Suprapubic skin (tissue), 4 donors: ENCODE data around the gene LAMTOR2. TPM values are rescaled to one million over a fixed set of nuclear protein-coding genes. Genes with fewer than 3 reads are reported as not detected.
"Not testable (repeated sequence)": the region's sequence is repeated elsewhere in the genome, so short reads cannot be mapped to it uniquely, and the experiment has no call there.

Experiments used
- DNase-seq, 2 donors: peaks; one replicate each; pipeline ENCODE4 v3.0.0-alpha.2; 2019; ENCODE audit warnings: low spot score in 2 of 2
- H3K27ac ChIP-seq: fragments of 200-600 bp; sonication (generic); one replicate; pipeline ENCODE4 v1.5.1; 2019
- H3K27me3 ChIP-seq: fragments of 200-600 bp; sonication (generic); one replicate; pipeline ENCODE4 v1.5.1; 2019
- H3K36me3 ChIP-seq: fragments of 200-600 bp; sonication (generic); one replicate; pipeline ENCODE4 v1.5.1; 2019
- H3K4me1 ChIP-seq: fragments of 200-600 bp; sonication (generic); one replicate; pipeline ENCODE4 v1.5.1; 2019
- H3K4me3 ChIP-seq: fragments of 200-600 bp; sonication (generic); one replicate; pipeline ENCODE4 v1.5.1; 2019; ENCODE audit warnings: mild to moderate bottlenecking
- H3K9me3 ChIP-seq: fragments of 200-600 bp; sonication (generic); one replicate; pipeline ENCODE4 v1.5.1; 2019
- EP300 ChIP-seq: sonication (generic); formaldehyde crosslinking; IDR thresholded peaks from one replicate; pipeline ENCODE4 v1.6.1; 2017; ENCODE audit warnings: antibody characterized with exemption
- POLR2A ChIP-seq, 2 donors: fragments of 450-650 bp; IDR thresholded peaks; one replicate each; pipeline ENCODE4 v1.6.1; 2017; ENCODE audit warnings: antibody characterized with exemption in 2 of 2, mild to moderate bottlenecking in 2 of 2, moderate library complexity in 2 of 2
- POLR2AphosphoS5 ChIP-seq, 3 donors: sonication (generic); formaldehyde crosslinking; IDR thresholded peaks; one replicate each; pipeline ENCODE4 v1.6.1; 2017; ENCODE audit warnings: antibody characterized with exemption in 3 of 3
- WGBS: methylation state at CpG from one replicate; pipeline ENCODE4 v1.1.5; 2018; 5-methylcytosine and 5-hydroxymethylcytosine counted together
- total RNA-seq, 4 donors: library from RNA; depleted of rRNA; stranded (reverse); fragments of >200 nt; gene quantifications; one replicate each; pipeline ENCODE4 v1.1.0, GENCODE V29; 2016
- TF ChIP-seq, protein P1 (sequence below), 2 donors: fragments of 200-600 bp in 1 of 2; fragments of 450-650 bp in 1 of 2; sonication (generic) in 1 of 2; IDR thresholded peaks; one replicate each; pipeline ENCODE4 v1.5.1; 2016 to 2019; ENCODE audit warnings: antibody characterized with exemption in 2 of 2, mild to moderate bottlenecking in 1 of 2, moderate library complexity in 1 of 2

Gene LAMTOR2
- total RNA-seq, 4 donors from 2014 or later, result 27.3 to 66.6 (median 57.7) TPM

DNA sequence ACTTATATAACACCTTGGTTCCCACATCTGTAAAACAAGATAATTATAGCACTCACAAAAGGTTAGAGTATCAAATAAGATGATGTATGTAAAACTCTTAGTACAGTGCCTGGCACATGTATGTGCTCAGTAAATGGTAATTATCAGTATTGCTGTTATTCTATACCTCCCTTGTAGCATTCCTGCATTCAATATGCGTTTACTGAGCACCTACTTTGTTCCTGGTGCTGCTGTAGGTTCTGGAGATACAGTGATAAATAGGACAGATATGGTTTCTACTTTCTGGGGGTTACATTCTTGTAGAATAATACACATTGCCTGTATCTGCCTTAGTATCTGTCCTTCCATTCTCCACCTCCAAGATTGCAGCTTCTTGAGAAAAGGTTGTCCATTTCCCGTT is 32.6 kb upstream of the LAMTOR2 start:
- Histone ChIP-seq H3K4me1 (peaks cover 12% of the 10 kb centered on the region), H3K4me3 (no peak overlapping the region), H3K27me3 (no peaks in the 10 kb centered on the region), H3K27ac (no peak overlapping the region), H3K36me3 (peaks cover 17% of the 10 kb centered on the region), H3K9me3 (no peaks in the 10 kb centered on the region)
- 70% methylated on average over 2 of the region's 2 CpGs for WGBS
- DNase-seq, result no peak
- TF ChIP-seq POLR2AphosphoS5 (IDR thresholded peaks at IDR 0.05) (no peak), POLR2A (IDR thresholded peaks at IDR 0.05) (no peak), EP300 (no peak)
- TF ChIP-seq, protein P1, sequence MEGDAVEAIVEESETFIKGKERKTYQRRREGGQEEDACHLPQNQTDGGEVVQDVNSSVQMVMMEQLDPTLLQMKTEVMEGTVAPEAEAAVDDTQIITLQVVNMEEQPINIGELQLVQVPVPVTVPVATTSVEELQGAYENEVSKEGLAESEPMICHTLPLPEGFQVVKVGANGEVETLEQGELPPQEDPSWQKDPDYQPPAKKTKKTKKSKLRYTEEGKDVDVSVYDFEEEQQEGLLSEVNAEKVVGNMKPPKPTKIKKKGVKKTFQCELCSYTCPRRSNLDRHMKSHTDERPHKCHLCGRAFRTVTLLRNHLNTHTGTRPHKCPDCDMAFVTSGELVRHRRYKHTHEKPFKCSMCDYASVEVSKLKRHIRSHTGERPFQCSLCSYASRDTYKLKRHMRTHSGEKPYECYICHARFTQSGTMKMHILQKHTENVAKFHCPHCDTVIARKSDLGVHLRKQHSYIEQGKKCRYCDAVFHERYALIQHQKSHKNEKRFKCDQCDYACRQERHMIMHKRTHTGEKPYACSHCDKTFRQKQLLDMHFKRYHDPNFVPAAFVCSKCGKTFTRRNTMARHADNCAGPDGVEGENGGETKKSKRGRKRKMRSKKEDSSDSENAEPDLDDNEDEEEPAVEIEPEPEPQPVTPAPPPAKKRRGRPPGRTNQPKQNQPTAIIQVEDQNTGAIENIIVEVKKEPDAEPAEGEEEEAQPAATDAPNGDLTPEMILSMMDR (IDR thresholded peaks at IDR 0.05), result no peak

DNA sequence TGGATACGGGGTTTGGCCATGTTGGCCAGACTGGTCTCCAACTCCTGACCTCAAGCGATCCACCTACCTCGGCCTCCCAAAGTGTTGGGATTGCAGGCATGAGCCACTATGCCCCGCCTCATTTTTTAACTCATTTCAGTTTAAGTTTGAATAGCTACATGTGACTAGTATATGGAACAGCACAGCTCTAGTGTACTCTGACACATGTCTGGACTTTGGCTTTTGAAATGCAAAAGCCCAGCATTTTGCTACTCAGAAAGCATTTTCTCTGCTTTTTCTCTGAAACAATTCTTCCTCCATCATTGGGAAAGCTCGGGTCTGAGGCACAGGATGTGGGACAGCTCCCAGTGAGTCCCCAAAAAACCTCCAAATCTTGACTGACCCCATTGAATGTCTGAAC is 29.8 kb upstream of the LAMTOR2 start:
- TF ChIP-seq EP300 (no peak), POLR2AphosphoS5 (IDR thresholded peaks at IDR 0.05) (no peak), POLR2A (IDR thresholded peaks at IDR 0.05) (no peak)
- TF ChIP-seq, protein P1 (IDR thresholded peaks at IDR 0.05), result no peak
- no peaks in the 10 kb centered on the region for H3K27me3 ChIP-seq
- 81% methylated on average over 5 of the region's 5 CpGs for WGBS
- peaks cover 9% of the 10 kb centered on the region for H3K4me1 ChIP-seq
- DNase-seq, result no peak
- no peaks in the 10 kb centered on the region for H3K36me3 ChIP-seq
- no peak overlapping the region for H3K4me3 ChIP-seq
- H3K27ac ChIP-seq, result no peak overlapping the region
- H3K9me3 ChIP-seq, result no peaks in the 10 kb centered on the region

DNA sequence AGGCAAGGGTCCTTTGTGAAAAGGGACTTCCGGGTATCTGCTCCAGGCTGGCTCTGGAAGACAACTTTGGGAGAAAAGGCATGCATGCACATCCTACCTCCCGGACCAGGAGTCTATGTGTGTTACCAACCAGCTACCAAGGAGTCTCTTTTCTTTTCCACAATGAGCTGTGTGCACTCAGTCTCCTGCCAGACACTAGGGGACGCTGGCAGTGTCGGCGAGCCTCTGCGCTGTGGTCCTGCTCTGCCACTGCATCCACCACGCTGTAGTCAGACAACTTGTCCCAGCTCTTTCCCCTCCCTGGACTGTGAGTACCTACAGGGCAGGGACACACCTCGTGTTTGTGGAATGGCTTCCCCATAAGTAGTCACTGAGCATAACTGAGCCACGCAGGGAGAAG is 28.7 kb upstream of the LAMTOR2 start:
- Histone ChIP-seq H3K4me3 (no peak overlapping the region), H3K27ac (no peak overlapping the region), H3K27me3 (no peaks in the 10 kb centered on the region), H3K36me3 (no peaks in the 10 kb centered on the region), H3K4me1 (peaks cover 4% of the 10 kb centered on the region), H3K9me3 (no peaks in the 10 kb centered on the region)
- DNase-seq, result no peak
- TF ChIP-seq, protein P1 (IDR thresholded peaks at IDR 0.05), result peak; percentile 16 to 22
- no peak for TF ChIP-seq EP300
- 20% methylated on average over 9 of the region's 9 CpGs for WGBS

DNA sequence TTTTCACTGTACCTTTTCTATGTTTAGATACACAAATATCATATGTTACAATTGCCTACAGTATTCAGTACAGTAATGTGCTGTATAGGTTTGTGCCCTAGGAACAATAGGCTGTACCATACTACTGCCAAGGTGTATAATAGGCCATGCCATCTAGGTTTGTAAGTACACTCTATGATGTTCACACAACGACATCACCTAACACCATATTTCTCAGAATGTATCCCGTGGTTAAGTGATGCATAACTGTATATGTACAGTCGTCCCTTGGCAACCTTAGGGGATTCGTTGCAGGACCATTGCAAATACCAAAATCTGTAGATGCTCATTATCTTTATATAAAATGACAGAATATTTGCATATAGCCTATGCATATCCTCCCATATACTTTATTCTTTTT is 28.0 kb upstream of the LAMTOR2 start:
- WGBS, result 86% methylated on average over 4 of the region's 4 CpGs
- Histone ChIP-seq H3K4me1 (no peaks in the 10 kb centered on the region), H3K27me3 (no peaks in the 10 kb centered on the region), H3K27ac (no peak overlapping the region), H3K9me3 (no peaks in the 10 kb centered on the region), H3K4me3 (no peak overlapping the region), H3K36me3 (no peaks in the 10 kb centered on the region)
- DNase-seq, result no peak
- TF ChIP-seq, protein P1 (IDR thresholded peaks at IDR 0.05), result no peak
- TF ChIP-seq POLR2A (IDR thresholded peaks at IDR 0.05), result no peak
- TF ChIP-seq EP300, result no peak

DNA sequence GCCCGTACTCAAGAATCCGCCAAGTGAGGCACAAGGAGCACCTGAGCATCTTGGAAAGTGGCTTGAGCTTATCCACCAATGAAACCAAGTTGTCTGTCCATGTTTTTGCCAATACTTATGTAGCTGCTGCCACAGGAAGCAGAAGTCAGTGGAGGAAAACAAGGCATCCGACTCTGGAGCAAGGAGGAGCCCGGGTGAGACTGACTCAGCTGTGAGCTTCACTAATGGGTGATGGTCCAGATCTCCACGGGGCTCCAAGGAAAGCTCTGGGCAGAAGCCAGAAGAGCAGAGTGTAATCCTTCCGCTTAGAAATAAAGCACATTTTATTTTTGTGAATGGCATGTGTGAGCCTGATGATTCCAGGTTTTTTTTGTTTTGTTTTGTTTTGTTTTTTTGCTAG is 21.6 kb upstream of the LAMTOR2 start:
- WGBS, result 48% methylated on average over 6 of the region's 6 CpGs
- H3K9me3 ChIP-seq, result no peaks in the 10 kb centered on the region
- H3K27me3 ChIP-seq, result no peaks in the 10 kb centered on the region
- peaks cover 21% of the 10 kb centered on the region for H3K36me3 ChIP-seq
- TF ChIP-seq, protein P1 (IDR thresholded peaks at IDR 0.05), result no peak
- TF ChIP-seq EP300 (no peak), POLR2A (IDR thresholded peaks at IDR 0.05) (no peak), POLR2AphosphoS5 (IDR thresholded peaks at IDR 0.05) (no peak)
- no peak overlapping the region for H3K27ac ChIP-seq
- H3K4me1 ChIP-seq, result no peaks in the 10 kb centered on the region
- no peak for DNase-seq
- H3K4me3 ChIP-seq, result no peak overlapping the region

DNA sequence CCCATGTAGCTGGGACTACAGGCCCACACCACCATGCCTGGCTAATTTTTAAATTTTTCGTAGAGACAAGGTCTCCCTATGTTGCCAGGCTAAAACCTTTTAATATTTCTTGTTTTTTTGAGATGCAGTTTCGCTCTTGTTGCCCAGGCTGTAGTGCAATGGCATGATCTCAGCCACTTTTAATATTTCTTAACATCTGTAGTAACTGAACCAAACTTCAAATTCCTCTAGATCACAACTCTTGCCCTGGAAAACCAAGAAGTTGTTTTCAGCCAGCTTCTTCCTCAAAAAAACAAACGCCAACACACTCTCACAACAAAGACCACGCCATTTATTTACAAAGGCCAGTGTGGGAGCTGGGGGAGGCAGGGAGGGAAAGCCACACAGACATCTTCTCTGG is 19.6 kb upstream of the LAMTOR2 start:
- not testable (repeated sequence) for H3K4me3 ChIP-seq, DNase-seq
- WGBS, result 96% methylated on average over 4 of the region's 4 CpGs

More for the DNA sequence above, 19.6 kb upstream of the LAMTOR2 start:
- H3K27me3 ChIP-seq, H3K27ac ChIP-seq, H3K4me1 ChIP-seq, H3K9me3 ChIP-seq: not testable (repeated sequence)
- H3K36me3 ChIP-seq, result peaks cover 40% of the 10 kb centered on the region
